AG09319 (cell line): ENCODE results near the gene TMEM63C.

Experiments used
- DNase-seq: peaks from one replicate; pipeline ENCODE4 v3.0.0-alpha.2; 2010; ENCODE audit warnings: low read depth; ENCODE audit errors: extremely low read depth
- CTCF ChIP-seq: IDR thresholded peaks from 2 replicates; pipeline ENCODE4 v1.5.1; 2011; ENCODE audit warnings: low read depth, mild to moderate bottlenecking, inconsistent platforms, low read length, moderate library complexity

Gene TMEM63C

GRCh38 chr14:77306851-77307496 lies 125.4 kb downstream of the TMEM63C start:
- no peak for DNase-seq
- TF ChIP-seq CTCF = no peak
